Measurements from ENCODE around the gene BPIFB1.

DNA sequence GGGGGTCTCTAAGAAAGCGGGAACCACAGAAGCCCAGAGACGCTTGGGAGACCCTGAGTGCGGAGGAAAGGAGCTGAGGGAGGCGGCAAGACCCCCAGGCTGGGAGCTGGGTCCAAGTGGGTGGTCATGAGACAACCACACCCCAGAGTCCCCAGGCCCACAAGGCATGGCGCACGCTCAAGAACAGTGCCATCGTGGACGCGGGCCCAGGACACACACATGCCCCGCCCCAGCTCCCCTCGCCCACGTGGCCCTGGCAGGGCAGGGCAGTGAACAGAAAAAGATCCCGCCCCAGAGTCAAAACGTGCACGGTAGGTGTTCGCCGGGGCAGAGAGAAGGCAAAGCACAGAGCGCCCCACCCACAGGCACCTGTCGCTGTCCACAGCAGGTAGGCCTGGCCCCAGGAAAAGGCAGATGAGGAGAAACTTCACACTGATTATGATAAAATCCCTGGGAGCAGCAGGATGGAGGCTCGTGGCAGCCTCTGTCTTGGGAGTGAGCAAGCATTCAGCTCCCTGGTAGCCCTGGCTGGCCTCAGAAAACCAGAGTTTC is 50.0 kb downstream of the BPIFB1 start:
- TF ChIP-seq, protein P1, sequence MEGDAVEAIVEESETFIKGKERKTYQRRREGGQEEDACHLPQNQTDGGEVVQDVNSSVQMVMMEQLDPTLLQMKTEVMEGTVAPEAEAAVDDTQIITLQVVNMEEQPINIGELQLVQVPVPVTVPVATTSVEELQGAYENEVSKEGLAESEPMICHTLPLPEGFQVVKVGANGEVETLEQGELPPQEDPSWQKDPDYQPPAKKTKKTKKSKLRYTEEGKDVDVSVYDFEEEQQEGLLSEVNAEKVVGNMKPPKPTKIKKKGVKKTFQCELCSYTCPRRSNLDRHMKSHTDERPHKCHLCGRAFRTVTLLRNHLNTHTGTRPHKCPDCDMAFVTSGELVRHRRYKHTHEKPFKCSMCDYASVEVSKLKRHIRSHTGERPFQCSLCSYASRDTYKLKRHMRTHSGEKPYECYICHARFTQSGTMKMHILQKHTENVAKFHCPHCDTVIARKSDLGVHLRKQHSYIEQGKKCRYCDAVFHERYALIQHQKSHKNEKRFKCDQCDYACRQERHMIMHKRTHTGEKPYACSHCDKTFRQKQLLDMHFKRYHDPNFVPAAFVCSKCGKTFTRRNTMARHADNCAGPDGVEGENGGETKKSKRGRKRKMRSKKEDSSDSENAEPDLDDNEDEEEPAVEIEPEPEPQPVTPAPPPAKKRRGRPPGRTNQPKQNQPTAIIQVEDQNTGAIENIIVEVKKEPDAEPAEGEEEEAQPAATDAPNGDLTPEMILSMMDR (IDR thresholded peaks at IDR 0.05; ENCODE audit: insufficient read depth, low read length) = no peak
- TF ChIP-seq, protein P2, sequence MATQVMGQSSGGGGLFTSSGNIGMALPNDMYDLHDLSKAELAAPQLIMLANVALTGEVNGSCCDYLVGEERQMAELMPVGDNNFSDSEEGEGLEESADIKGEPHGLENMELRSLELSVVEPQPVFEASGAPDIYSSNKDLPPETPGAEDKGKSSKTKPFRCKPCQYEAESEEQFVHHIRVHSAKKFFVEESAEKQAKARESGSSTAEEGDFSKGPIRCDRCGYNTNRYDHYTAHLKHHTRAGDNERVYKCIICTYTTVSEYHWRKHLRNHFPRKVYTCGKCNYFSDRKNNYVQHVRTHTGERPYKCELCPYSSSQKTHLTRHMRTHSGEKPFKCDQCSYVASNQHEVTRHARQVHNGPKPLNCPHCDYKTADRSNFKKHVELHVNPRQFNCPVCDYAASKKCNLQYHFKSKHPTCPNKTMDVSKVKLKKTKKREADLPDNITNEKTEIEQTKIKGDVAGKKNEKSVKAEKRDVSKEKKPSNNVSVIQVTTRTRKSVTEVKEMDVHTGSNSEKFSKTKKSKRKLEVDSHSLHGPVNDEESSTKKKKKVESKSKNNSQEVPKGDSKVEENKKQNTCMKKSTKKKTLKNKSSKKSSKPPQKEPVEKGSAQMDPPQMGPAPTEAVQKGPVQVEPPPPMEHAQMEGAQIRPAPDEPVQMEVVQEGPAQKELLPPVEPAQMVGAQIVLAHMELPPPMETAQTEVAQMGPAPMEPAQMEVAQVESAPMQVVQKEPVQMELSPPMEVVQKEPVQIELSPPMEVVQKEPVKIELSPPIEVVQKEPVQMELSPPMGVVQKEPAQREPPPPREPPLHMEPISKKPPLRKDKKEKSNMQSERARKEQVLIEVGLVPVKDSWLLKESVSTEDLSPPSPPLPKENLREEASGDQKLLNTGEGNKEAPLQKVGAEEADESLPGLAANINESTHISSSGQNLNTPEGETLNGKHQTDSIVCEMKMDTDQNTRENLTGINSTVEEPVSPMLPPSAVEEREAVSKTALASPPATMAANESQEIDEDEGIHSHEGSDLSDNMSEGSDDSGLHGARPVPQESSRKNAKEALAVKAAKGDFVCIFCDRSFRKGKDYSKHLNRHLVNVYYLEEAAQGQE (IDR thresholded peaks at IDR 0.05; ENCODE audit: insufficient replicate concordance, low read depth) = no peak

All from HL-60 (cell line).